22Rv1 (cell line): ENCODE results near the gene RAD51B.

Experiments
- ZFX ChIP-seq: fragments of 450-650 bp; IDR thresholded peaks from 2 replicates; pipeline ENCODE4 v1.6.1; 2017; ENCODE audit warnings: antibody characterized with exemption, borderline replicate concordance
- TF ChIP-seq, protein P1 (sequence below): fragments of 450-650 bp; IDR thresholded peaks from 2 replicates; pipeline ENCODE4 v1.5.1; 2017; ENCODE audit warnings: mild to moderate bottlenecking

DNA sequence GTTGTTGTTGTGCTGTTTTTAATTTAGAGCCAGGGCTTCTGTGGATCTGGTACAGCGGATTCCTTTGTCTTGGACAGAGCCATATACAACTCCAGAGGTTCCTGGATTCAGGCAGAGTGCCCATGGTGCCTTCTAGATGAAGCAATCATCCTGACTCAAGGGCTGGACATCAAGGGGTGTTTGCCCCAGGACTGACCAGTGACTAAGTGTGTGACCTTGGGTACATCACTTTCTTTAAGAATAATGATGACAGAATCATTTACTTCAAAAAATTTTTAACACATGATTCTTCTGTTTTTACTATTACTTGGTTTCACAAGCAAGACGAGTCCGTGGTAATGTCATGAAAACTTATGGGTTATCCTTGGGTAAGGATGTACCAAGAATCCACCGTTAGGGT lies 576.0 kb downstream of the RAD51B start:
- TF ChIP-seq, protein P1, sequence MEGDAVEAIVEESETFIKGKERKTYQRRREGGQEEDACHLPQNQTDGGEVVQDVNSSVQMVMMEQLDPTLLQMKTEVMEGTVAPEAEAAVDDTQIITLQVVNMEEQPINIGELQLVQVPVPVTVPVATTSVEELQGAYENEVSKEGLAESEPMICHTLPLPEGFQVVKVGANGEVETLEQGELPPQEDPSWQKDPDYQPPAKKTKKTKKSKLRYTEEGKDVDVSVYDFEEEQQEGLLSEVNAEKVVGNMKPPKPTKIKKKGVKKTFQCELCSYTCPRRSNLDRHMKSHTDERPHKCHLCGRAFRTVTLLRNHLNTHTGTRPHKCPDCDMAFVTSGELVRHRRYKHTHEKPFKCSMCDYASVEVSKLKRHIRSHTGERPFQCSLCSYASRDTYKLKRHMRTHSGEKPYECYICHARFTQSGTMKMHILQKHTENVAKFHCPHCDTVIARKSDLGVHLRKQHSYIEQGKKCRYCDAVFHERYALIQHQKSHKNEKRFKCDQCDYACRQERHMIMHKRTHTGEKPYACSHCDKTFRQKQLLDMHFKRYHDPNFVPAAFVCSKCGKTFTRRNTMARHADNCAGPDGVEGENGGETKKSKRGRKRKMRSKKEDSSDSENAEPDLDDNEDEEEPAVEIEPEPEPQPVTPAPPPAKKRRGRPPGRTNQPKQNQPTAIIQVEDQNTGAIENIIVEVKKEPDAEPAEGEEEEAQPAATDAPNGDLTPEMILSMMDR, result no peak
- no peak for TF ChIP-seq ZFX
